Measurements from ENCODE around the gene SSX7. TPM values are rescaled to one million over a fixed set of nuclear protein-coding genes. Genes with fewer than 3 reads are reported as not detected.

The SSX7 gene
- total RNA-seq, 1 experiment from 2014 or later: not detected

- ATAC-seq (no peak), DNase-seq (ENCODE audit: low read depth, low spot score) (no peak)
- no peak overlapping the region for H3K4me3 ChIP-seq (ENCODE audit: low read depth in 2 of 2, low read length in 2 of 2)
- BruUV-seq (replicated peaks): no TSS peak
- CTCF ChIA-PET: no interaction called here
- H3K27ac ChIP-seq (ENCODE audit: low read length): no peak overlapping the region
- intact Hi-C loops (cut with micrococcal nuclease; ENCODE audit: unreplicated experiment) (no loop called here), in situ Hi-C loops (cut with HindIII; ENCODE audit: low pct_unique_long_range_greater_than_20kb, low sequenced_read_pairs) (no loop called here)
- no peaks in the 10 kb centered on the region for H3K4me1 ChIP-seq (ENCODE audit: control insufficient read depth, insufficient read depth, low read length)
- TF ChIP-seq REST (IDR thresholded peaks at IDR 0.05; ENCODE audit: insufficient read depth in 1 of 2, low read depth in 2 of 2, low read length in 1 of 2) (no peak), POLR2AphosphoS5 (IDR thresholded peaks at IDR 0.05; ENCODE audit: low read depth, low read length) (no peak), TCF7L2 (IDR thresholded peaks at IDR 0.05; ENCODE audit: low read depth, low read length) (no peak), SIN3A (IDR thresholded peaks at IDR 0.05; ENCODE audit: borderline replicate concordance, insufficient read depth, low read depth, low read length) (no peak)
- TF ChIP-seq, protein P1, sequence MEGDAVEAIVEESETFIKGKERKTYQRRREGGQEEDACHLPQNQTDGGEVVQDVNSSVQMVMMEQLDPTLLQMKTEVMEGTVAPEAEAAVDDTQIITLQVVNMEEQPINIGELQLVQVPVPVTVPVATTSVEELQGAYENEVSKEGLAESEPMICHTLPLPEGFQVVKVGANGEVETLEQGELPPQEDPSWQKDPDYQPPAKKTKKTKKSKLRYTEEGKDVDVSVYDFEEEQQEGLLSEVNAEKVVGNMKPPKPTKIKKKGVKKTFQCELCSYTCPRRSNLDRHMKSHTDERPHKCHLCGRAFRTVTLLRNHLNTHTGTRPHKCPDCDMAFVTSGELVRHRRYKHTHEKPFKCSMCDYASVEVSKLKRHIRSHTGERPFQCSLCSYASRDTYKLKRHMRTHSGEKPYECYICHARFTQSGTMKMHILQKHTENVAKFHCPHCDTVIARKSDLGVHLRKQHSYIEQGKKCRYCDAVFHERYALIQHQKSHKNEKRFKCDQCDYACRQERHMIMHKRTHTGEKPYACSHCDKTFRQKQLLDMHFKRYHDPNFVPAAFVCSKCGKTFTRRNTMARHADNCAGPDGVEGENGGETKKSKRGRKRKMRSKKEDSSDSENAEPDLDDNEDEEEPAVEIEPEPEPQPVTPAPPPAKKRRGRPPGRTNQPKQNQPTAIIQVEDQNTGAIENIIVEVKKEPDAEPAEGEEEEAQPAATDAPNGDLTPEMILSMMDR (IDR thresholded peaks at IDR 0.05): no peak
- POLR2A ChIA-PET: no interaction called here
- no peaks in the 10 kb centered on the region for H3K36me3 ChIP-seq (ENCODE audit: control insufficient read depth, insufficient read depth, low read length)
- no peaks in the 10 kb centered on the region for H3K27me3 ChIP-seq (ENCODE audit: control insufficient read depth, insufficient read depth, low read length)
- H3K9me3 ChIP-seq (ENCODE audit: control insufficient read depth, insufficient read depth, low read depth, low read length): no peaks in the 10 kb centered on the region
These were observed 55.8 kb downstream of the SSX7 start for GRCh38 chrX:52598886-52599285.

DNA sequence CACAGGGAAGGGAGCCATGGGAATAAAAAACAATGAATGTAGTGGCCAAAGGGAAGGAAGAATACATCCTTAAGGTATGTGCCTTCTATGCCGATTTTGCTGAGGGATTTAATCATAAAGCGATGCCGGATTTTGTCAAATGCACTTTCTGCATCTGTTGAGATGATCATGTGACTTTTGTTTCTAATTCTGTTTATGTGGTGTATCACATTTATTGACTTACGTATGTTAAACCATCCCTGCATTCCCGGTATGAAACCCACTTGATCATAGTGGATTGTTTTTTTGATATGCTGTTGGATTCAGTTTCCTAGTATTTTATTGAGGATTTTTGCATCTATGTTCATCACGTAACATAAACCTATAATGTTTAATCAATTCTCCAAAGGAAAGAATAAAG is 60.0 kb downstream of the SSX7 start:
- Histone ChIP-seq H3K36me3 (ENCODE audit: control insufficient read depth, insufficient read depth, low read length) (no peaks in the 10 kb centered on the region), H3K9me3 (ENCODE audit: control insufficient read depth, insufficient read depth, low read depth, low read length) (no peaks in the 10 kb centered on the region), H3K4me1 (ENCODE audit: control insufficient read depth, insufficient read depth, low read length) (no peaks in the 10 kb centered on the region), H3K27ac (ENCODE audit: low read length) (no peak overlapping the region), H3K4me3 (ENCODE audit: low read depth in 2 of 2, low read length in 2 of 2) (no peak overlapping the region), H3K27me3 (ENCODE audit: control insufficient read depth, insufficient read depth, low read length) (no peaks in the 10 kb centered on the region)
- ChIA-PET POLR2A (no interaction called here), CTCF (no interaction called here)
- TF ChIP-seq POLR2AphosphoS5 (IDR thresholded peaks at IDR 0.05; ENCODE audit: low read depth, low read length): no peak
- TF ChIP-seq, protein P1 (IDR thresholded peaks at IDR 0.05): no peak
- no peak for TF ChIP-seq SIN3A (IDR thresholded peaks at IDR 0.05; ENCODE audit: borderline replicate concordance, insufficient read depth, low read depth, low read length)
- no peak for TF ChIP-seq REST (IDR thresholded peaks at IDR 0.05; ENCODE audit: insufficient read depth in 1 of 2, low read depth in 2 of 2, low read length in 1 of 2)
- TF ChIP-seq TCF7L2 (IDR thresholded peaks at IDR 0.05; ENCODE audit: low read depth, low read length): no peak
- in situ Hi-C loops (cut with HindIII; ENCODE audit: low pct_unique_long_range_greater_than_20kb, low sequenced_read_pairs) (no loop called here), intact Hi-C loops (cut with micrococcal nuclease; ENCODE audit: unreplicated experiment) (no loop called here)
- DNase-seq (ENCODE audit: low read depth, low spot score) (no peak), ATAC-seq (no peak)
- no TSS peak for BruUV-seq (replicated peaks)

Other genes starting within 250 kb of the SSX7 start
- gene XAGE1A, start 159.1 kb downstream of the SSX7 start, total RNA-seq (2021; ENCODE audit: unreplicated experiment): not detected
- not detected for gene XAGE1B, start 137.8 kb downstream of the SSX7 start, total RNA-seq (2021; ENCODE audit: unreplicated experiment)
- gene SSX2, start 52.3 kb upstream of the SSX7 start, total RNA-seq (2021; ENCODE audit: unreplicated experiment): 0.31 TPM
- not detected for gene SSX2B, start 96.4 kb upstream of the SSX7 start, total RNA-seq (2021; ENCODE audit: unreplicated experiment)
- not detected for gene SPANXN5, start 142.5 kb upstream of the SSX7 start, total RNA-seq (2021; ENCODE audit: unreplicated experiment)
- gene XAGE5, start 156.4 kb upstream of the SSX7 start, total RNA-seq (2021; ENCODE audit: unreplicated experiment): not detected
- not detected for gene XAGE3, start 213.2 kb upstream of the SSX7 start, total RNA-seq (2021; ENCODE audit: unreplicated experiment)
- 13.0 TPM for gene FAM156B, start 242.4 kb upstream of the SSX7 start, total RNA-seq (2021; ENCODE audit: unreplicated experiment)